GM12878 (cell line): ENCODE results near the gene PHF14. TPM values are rescaled to one million over a fixed set of nuclear protein-coding genes. Genes with fewer than 3 reads are reported as not detected.

Experiments used
- ATAC-seq: fragments of 200-7000 bp; cut with Tn5 transposase; 3 replicates; pipeline ENCODE4 v1.9.1; 2020; ENCODE audit warnings: mild to moderate bottlenecking, moderate library complexity
- BruUV-seq: library from RNA; stranded (reverse); fragments of 400-500 nt; replicated peaks from 2 replicates; lab custom pipeline; 2021; lab: Mats Ljungman, UMichigan
- CTCF ChIA-PET: fragments of 300-600 bp; sonication (Branson Sonifier 250); formaldehyde crosslinking; extraction: SDS; loops from one replicate; lab custom pipeline; 2021; ENCODE audit warnings: inconsistent platforms; lab: Yijun Ruan, JAX
- POLR2A ChIA-PET: fragments of 350-600 bp; formaldehyde crosslinking; extraction: SDS; loops from one replicate; lab custom pipeline; 2021; ENCODE audit warnings: inconsistent platforms; lab: Charles Lee
- RAD21 ChIA-PET: fragments of 300-600 bp; sonication (Branson Sonifier 250); formaldehyde crosslinking; loops from one replicate; lab custom pipeline; 2023; ENCODE audit warnings: antibody characterized with exemption; ENCODE audit not compliant: unreplicated experiment; lab: Charles Lee
- SMC1A ChIA-PET: fragments of 300-600 bp; sonication (Branson Sonifier 250); formaldehyde crosslinking; loops from one replicate; lab custom pipeline; 2023; ENCODE audit not compliant: unreplicated experiment, uncharacterized antibody; lab: Charles Lee
- DNase-seq: peaks from one replicate; pipeline ENCODE4 v3.0.0-alpha.2; 2011; ENCODE audit warnings: low read depth, low spot score
- FAIRE-seq: peaks from 3 replicates; lab custom pipeline; 2011; peaks lifted over from hg19 to GRCh38; lab: Jason Lieb, UNC
- H2AFZ ChIP-seq: 2 replicates; pipeline ENCODE4 v1.6.0; 2011; ENCODE audit warnings: low read depth, low read length, control low read depth; ENCODE audit not compliant: control insufficient read depth
- H3K27ac ChIP-seq: 2 replicates; pipeline ENCODE4 v1.5.1; 2011; ENCODE audit warnings: control low read depth; ENCODE audit not compliant: control insufficient read depth, insufficient read depth
- H3K27me3 ChIP-seq, 2 experiments: replicated peaks in 1 of 2; 2 replicates each; pipeline versions ENCODE4 v1.6.0 to v1.6.1; 2011; ENCODE audit warnings: low read length in 1 of 2; ENCODE audit not compliant: control insufficient read depth in 2 of 2, insufficient read depth in 2 of 2
- H3K36me3 ChIP-seq, 2 experiments: 2 replicates each; pipeline ENCODE4 v1.5.1; 2011; ENCODE audit warnings: low read length in 1 of 2; ENCODE audit not compliant: control insufficient read depth in 2 of 2, insufficient read depth in 2 of 2
- H3K4me1 ChIP-seq: 2 replicates; pipeline ENCODE4 v1.6.1; 2011; ENCODE audit warnings: mild to moderate bottlenecking, low read length, moderate library complexity, mixed read lengths; ENCODE audit not compliant: control insufficient read depth, insufficient read depth
- H3K4me2 ChIP-seq: 2 replicates; pipeline ENCODE4 v1.6.0; 2011; ENCODE audit warnings: control low read depth; ENCODE audit not compliant: control insufficient read depth, insufficient read depth
- H3K4me3 ChIP-seq: fragments of 200-600 bp; sonication (generic); 2 replicates; pipeline ENCODE4 v1.5.1; 2016
- H3K79me2 ChIP-seq: 2 replicates; pipeline ENCODE4 v1.6.0; 2011; ENCODE audit warnings: low read length; ENCODE audit not compliant: control insufficient read depth, insufficient read depth
- H3K9ac ChIP-seq: 2 replicates; pipeline ENCODE4 v1.8.0; 2011; ENCODE audit warnings: low read length, control low read depth, mixed read lengths; ENCODE audit not compliant: control insufficient read depth, insufficient read depth
- H3K9me3 ChIP-seq: replicated peaks from 3 replicates; pipeline ENCODE4 v1.5.1; 2011; ENCODE audit warnings: mild to moderate bottlenecking, low read length; ENCODE audit not compliant: control insufficient read depth, insufficient read depth
- H4K20me1 ChIP-seq: 2 replicates; pipeline ENCODE4 v1.6.0; 2011; ENCODE audit not compliant: control insufficient read depth, insufficient read depth
- CHD1 ChIP-seq: IDR thresholded peaks from 2 replicates; pipeline ENCODE4 v1.6.1; 2012; ENCODE audit warnings: low read depth, low read length, improper control_type of control experiment
- CREB1 ChIP-seq: IDR thresholded peaks from 2 replicates; pipeline ENCODE4 v1.6.1; 2012; ENCODE audit warnings: low read depth, mild to moderate bottlenecking, inconsistent platforms
- CREM ChIP-seq: IDR thresholded peaks from 2 replicates; pipeline ENCODE4 v1.6.1; 2014; ENCODE audit warnings: antibody characterized with exemption, low read depth
- FOXK2 ChIP-seq: fragments of 450-650 bp; IDR thresholded peaks from 2 replicates; pipeline ENCODE4 v1.6.1; 2017; ENCODE audit warnings: mild to moderate bottlenecking, moderate library complexity
- JUNB ChIP-seq: IDR thresholded peaks from 2 replicates; pipeline ENCODE4 v1.6.1; 2016; ENCODE audit warnings: antibody characterized with exemption, mild to moderate bottlenecking
- MAX ChIP-seq: IDR thresholded peaks from 2 replicates; pipeline ENCODE4 v1.6.1; 2012; ENCODE audit warnings: low read depth, low read length, improper control_type of control experiment
- MTA3 ChIP-seq: IDR thresholded peaks from 2 replicates; pipeline ENCODE4 v1.6.1; 2012; ENCODE audit warnings: low read length, inconsistent platforms, borderline replicate concordance
- POLR2AphosphoS5 ChIP-seq: IDR thresholded peaks from 2 replicates; pipeline ENCODE4 v1.6.1; 2011; ENCODE audit warnings: mild to moderate bottlenecking, low read length, inconsistent platforms
- SPI1 ChIP-seq: IDR thresholded peaks from 2 replicates; pipeline ENCODE4 v1.6.1; 2011; ENCODE audit warnings: low read depth, mild to moderate bottlenecking, low read length, moderate library complexity, borderline replicate concordance; ENCODE audit not compliant: insufficient read depth
- STAT1 ChIP-seq: fragments of 450-650 bp; conservative IDR thresholded peaks from 2 replicates; pipeline ENCODE4 v1.6.1; 2014; ENCODE audit warnings: antibody characterized with exemption, mild to moderate bottlenecking
- WGBS: methylation state at CpG from one replicate; pipeline ENCODE4 v1.1.6; 2016; ENCODE audit warnings: low lambda C conversion rate; ENCODE audit not compliant: insufficient replicate concordance, insufficient coverage; ENCODE audit errors: missing lambda C conversion rate; 5-methylcytosine and 5-hydroxymethylcytosine counted together
- in situ Hi-C: fragments of 300-500 bp; cut with MboI; formaldehyde crosslinking; loops from 9 replicates; pipeline ENCODE4 v1.14.3; 2018; ENCODE audit warnings: mixed read lengths
- intact Hi-C: fragments of 100-400 bp; cut with micrococcal nuclease; formaldehyde crosslinking; loops from one replicate; pipeline ENCODE4 v1.14.2; 2022; ENCODE audit not compliant: unreplicated experiment
- polyA plus RNA-seq, 11 experiments: library from polyadenylated mRNA; depleted of rRNA in 4 of 11; unstranded in 6 of 11; stranded (reverse) in 5 of 11; fragments of >200 nt; fragmentation: Nextera tagmentation in 4 of 11; fragmentation: Illumina TruSeq in 1 of 11; extraction: Ambion mirVana in 4 of 11; extraction: Trizol in 1 of 11; gene quantifications; 1 replicate in 1 of 11; 2 replicates in 10 of 11; pipeline versions ENCODE4 v1.2.1 to v1.2.3, GENCODE V29; 2011 to 2016; ENCODE audit warnings: inconsistent platforms in 2 of 11, missing spikeins in 2 of 11, low read depth in 1 of 11
- total RNA-seq, 4 experiments: library from RNA; depleted of rRNA in 3 of 4; stranded (reverse); fragments of >200 nt in 3 of 4; fragmentation: Illumina TruSeq in 1 of 4; extraction: Trizol in 1 of 4; gene quantifications; 2 replicates each; pipeline versions ENCODE4 v1.2.1 to v1.2.3, GENCODE V29; 2013 to 2021

PHF14 gene
- total and polyA plus RNA-seq, 10 of the 15 experiments (the other 5 are each of a cell fraction or from before 2014, with no cell fraction given) = 21.3 to 47.1 (median 29.9) TPM

GRCh38 chr7:11006291-11006690 lies 32.6 kb downstream of the PHF14 start:
- H2AFZ ChIP-seq = no peak overlapping the region
- H3K9me3 ChIP-seq = no peaks in the 10 kb centered on the region
- CTCF ChIA-PET = no interaction called here
- intact Hi-C loops (no loop called here), in situ Hi-C loops (no loop called here)
- H3K4me2 ChIP-seq = no peak overlapping the region
- TF ChIP-seq CHD1 (no peak), CREB1 (no peak), MTA3 (no peak)
- H3K27me3 ChIP-seq = no peaks in the 10 kb centered on the region
- no peak overlapping the region for H3K4me3 ChIP-seq
- no peaks in the 10 kb centered on the region for H3K4me1 ChIP-seq
- FAIRE-seq (no peak), DNase-seq (no peak), ATAC-seq (no peak)
- peaks cover 0 to 1% of the 10 kb centered on the region in 2 experiments; a peak in 3 of 4 replicates for H3K36me3 ChIP-seq
- BruUV-seq = no TSS peak
- H4K20me1 ChIP-seq = no peaks in the 10 kb centered on the region
- H3K27ac ChIP-seq = no peak overlapping the region
- H3K79me2 ChIP-seq = peaks cover 3% of the 10 kb centered on the region
- RAD21 ChIA-PET = no interaction called here
- 96% methylated on average over 3 of the region's 3 CpGs for WGBS
- SMC1A ChIA-PET = interaction anchor here (1.3 kb wide), 1 partner anchor 31 kb away, joined by 3 read pairs; no protein-coding TSS in a partner anchor
- no peak overlapping the region for H3K9ac ChIP-seq
- POLR2A ChIA-PET = no interaction called here

GRCh38 chr7:11009631-11010030 lies 36.0 kb downstream of the PHF14 start:
- H3K79me2 ChIP-seq = no peaks in the 10 kb centered on the region; the same call in 1 of the 2 replicates

More at GRCh38 chr7:11009631-11010030, 36.0 kb downstream of the PHF14 start:
- Histone ChIP-seq H3K4me1 (no peaks in the 10 kb centered on the region), H3K27ac (no peak overlapping the region), H3K27me3 (no peaks in the 10 kb centered on the region), H3K9ac (no peak overlapping the region), H3K4me3 (no peak overlapping the region), H2AFZ (no peak overlapping the region), H3K36me3 (peaks cover 0 to 1% of the 10 kb centered on the region in 2 experiments; a peak in 1 of 4 replicates), H3K4me2 (no peak overlapping the region), H4K20me1 (no peaks in the 10 kb centered on the region), H3K9me3 (no peaks in the 10 kb centered on the region)
- no TSS peak for BruUV-seq
- SMC1A ChIA-PET = interaction anchor here (1.1 kb wide), 1 partner anchor 27 kb away, joined by 4 read pairs; no protein-coding TSS in a partner anchor
- in situ Hi-C loops = no loop called here
- ATAC-seq (no peak), DNase-seq (no peak), FAIRE-seq (no peak)
- intact Hi-C loops = no loop called here
- WGBS = 33% methylated on average over 1 of the region's 1 CpG
- POLR2A ChIA-PET = interaction anchor here (0.6 kb wide), 1 partner anchor 11 kb away, joined by 3 read pairs; no protein-coding TSS in a partner anchor
- CTCF ChIA-PET = interaction anchor here (1.2 kb wide), 1 partner anchor 11 kb away, joined by 4 read pairs; no protein-coding TSS in a partner anchor
- RAD21 ChIA-PET = no interaction called here
- TF ChIP-seq CREM (no peak), STAT1 (no peak), POLR2AphosphoS5 (no peak), SPI1 (no peak), FOXK2 (no peak), JUNB (no peak), MAX (no peak)
